HG03378 (cell line): ENCODE measurements around the gene GUCA1A.
"Not testable (repeated sequence)": the region's sequence is repeated elsewhere in the genome, so short reads cannot be mapped to it uniquely, and the experiment has no call there.

Experiments
- ATAC-seq: cut with Tn5 transposase; IDR thresholded peaks from one replicate; pipeline ENCODE4 v1.9.1; 2021; ENCODE audit warnings: mild to moderate bottlenecking, moderate library complexity; ENCODE audit not compliant: unreplicated experiment

GUCA1A gene

DNA sequence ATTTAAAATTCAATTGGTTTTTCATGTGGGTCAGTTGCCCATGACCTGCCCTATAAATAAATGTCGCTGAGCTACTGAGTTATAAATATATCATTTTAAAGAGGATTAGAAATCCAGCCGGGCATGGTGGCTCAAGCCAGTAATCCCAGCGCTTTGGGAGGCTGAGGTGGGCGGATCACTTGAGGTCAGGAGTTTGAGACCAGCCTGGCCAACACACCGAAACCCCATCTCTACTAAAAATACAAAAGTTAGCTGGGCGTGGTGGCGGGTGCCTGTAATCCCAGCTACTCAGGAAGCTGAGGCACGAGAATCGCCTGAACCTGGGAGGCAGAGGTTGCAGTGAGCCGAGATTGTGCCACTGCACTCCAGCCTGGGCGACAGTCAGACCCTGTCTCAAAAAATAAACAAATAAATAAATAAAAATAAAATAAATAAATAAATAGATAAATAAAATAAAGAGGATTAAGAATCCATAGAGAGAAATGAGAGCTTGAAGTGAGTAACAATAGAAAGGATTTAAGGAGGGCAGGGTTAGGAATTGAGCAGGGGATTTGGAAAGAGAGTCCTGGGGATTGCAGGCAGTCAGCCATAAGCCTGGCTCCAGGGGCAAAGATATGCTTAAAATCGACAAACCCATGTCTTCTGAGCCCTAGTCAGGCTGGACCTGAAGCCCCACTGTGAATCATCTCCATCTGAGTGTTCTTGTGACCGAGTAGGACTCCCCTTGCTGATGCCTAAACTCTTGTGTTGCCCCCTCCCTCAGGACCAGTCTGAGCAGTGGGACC lies 29.2 kb downstream of the GUCA1A start:
- not testable (repeated sequence) for ATAC-seq

GRCh38 chr6:42203183-42203582 lies 30.0 kb downstream of the GUCA1A start:
- ATAC-seq = no peak

DNA sequence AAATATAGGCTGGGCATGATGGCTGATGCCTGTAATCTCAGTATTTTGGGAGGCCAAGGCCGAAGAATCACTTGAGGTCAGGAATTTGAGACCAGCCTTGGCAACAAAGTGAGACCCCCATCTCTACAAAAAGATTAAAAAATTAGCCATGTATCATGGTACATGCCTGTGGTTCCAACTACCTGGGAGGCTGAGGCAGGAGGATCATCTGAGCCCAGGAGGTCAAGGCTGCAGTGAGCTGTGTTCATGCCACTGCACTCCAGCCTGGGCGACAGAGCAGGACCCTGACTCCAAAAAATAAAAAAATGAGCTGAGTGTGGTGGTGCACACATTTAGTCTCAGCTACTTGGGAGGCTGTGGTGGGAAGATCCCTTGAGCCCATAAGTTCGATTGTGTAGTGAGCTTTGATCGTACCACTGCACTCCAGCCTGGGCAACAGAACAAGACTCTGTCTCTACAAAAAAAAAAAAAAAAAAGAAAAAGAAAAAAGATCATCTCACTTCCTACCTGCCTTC lies 31.7 kb downstream of the GUCA1A start:
- ATAC-seq = no peak

DNA sequence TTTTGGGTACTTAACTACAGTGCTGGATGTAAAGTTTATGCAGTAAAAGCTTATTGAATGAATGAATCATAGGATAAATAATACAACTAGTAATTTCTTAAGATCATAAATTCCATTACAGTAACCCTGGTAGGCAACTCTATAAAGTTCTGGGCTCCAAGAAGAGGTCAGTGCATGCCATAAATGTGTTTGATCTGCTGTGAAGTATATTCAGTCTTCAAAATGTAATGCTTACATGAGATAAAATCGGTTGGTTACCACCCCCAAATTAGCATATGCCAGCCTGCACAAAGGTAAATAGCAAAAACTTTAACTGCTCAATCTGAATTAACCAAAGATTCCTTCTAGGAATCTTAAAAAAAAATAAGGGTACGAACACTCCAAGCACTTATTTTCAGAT lies 34.4 kb downstream of the GUCA1A start:
- ATAC-seq = not testable (repeated sequence)

DNA sequence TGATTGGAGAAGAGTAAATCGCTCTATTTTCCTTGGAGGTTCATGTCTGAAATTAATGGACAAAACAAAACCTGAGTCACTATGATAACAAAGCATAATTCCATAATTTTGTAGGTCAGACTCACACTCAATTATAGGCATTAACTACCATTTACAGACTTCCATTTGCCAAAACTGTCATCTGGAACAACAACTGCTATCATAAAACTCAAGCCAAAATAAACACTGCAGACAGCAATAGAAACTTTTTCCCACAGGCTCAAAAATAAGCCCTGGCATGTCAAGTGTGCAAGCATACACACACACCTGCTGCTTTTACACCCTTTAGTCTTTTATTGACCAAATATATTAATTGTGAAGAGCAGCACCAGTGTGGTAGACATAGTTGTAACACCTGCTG lies 37.4 kb downstream of the GUCA1A start:
- ATAC-seq = no peak

DNA sequence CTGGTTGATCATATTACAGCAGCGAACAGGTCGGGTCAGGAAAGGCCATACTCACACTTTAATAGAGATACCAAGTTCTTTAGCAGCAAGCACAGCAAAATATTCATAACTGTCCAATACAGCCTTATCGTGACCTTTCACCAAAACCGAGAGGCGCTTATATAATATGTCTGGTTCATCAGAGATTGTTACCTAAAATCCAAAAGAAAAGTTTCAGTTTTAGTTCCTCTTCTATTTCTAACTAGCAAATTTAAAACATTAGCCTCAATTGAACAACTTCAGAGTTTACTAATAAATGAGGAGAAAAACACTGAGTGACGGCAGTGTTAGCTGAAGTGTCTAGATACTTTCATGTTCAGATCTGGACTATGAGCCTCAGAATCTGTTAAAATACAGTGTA lies 38.6 kb downstream of the GUCA1A start:
- ATAC-seq = no peak

- ATAC-seq = no peak
These were observed 39.3 kb downstream of the GUCA1A start for GRCh38 chr6:42212442-42212841.

GRCh38 chr6:42216495-42216894 lies 43.3 kb downstream of the GUCA1A start:
- not testable (repeated sequence) for ATAC-seq

- ATAC-seq = no peak
These were observed 44.0 kb downstream of the GUCA1A start for GRCh38 chr6:42217157-42217518.

GRCh38 chr6:42217519-42218367 lies 44.6 kb downstream of the GUCA1A start, which contains the start of gene MRPS10:
MRPS10 (minus strand) TSS chr6:42217861; CDS start chr6:42217849, 12 bp downstream.
- ATAC-seq = peak; percentile 82

- ATAC-seq = no peak
These were observed 47.6 kb downstream of the GUCA1A start for GRCh38 chr6:42220807-42221206.

- no peak for ATAC-seq
These were observed 48.4 kb downstream of the GUCA1A start for GRCh38 chr6:42221546-42221945.

DNA sequence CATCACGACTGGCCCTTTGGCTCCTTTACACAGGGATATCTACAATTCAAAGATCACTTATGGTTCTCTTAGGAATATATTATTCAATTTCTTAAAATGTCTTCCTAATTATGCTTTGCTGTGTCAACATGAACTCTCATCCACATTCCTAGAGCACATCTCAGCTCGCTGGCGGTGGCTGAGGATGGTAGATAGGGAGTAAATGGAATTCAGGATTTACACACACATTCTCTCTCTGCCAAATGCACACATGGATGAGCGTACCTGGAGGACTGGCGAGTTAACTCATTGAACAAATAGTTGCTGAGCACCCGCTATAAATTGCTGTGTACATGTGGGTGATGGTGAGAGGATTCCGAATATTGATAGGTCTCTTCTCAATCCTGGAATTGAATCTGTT lies 49.3 kb downstream of the GUCA1A start:
- ATAC-seq = no peak

DNA sequence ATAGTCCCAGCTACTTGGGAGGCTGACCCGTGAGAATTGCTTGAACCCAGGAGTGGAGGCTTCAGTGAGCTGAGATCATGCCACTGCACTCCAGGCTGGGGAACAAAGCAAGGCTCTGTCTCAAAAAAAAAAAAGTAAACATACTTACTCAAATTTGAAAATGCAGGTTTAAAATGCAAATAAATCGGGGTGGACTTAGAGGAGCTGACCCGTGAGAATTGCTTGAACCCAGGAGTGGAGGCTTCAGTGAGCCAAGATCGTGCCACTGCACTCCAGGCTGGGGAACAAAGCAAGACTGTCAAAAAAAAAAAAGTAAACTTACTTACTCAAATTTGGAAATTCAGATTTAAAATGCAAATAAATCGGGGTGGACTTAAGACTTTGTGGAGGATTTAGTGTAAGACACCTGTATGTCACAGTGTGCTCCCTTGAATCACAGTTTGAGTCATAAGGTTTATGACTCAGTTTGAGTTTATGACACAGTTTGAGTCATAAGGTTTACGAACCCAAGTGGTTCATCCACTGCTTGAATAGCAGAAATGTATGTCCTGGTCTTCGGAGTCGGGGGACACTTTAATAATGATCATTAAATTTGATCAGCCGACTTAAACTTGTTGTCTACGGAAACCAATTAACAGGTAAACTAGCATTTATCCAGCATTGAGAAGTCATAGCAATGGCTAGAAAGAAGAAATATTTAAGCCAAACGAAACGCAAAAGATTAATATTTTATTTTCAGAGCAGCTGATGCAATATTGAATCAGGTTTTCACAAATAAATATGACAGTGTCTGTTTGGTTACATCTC lies 51.3 kb downstream of the GUCA1A start:
- peak; percentile 92 for ATAC-seq

DNA sequence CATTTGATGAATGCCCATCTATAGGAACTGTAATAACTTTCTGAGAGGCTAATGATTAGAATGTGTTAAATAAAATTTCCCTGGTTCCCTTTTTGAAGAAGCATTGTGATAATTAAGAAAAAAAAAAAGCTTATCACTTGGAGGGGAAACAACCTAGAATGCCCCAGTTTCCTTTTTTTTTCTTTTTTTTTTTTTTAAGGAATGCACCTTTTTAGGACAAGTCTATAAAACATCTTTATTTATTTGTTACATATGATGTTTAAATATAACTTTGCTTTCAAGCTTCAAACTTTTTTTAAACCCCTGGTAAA lies 51.8 kb downstream of the GUCA1A start:
- ATAC-seq = no peak

GRCh38 chr6:42225419-42225818 lies 52.3 kb downstream of the GUCA1A start:
- ATAC-seq = no peak

GRCh38 chr6:42226161-42226611 lies 53.0 kb downstream of the GUCA1A start:
- no peak for ATAC-seq

- ATAC-seq = no peak
These were observed 53.5 kb downstream of the GUCA1A start for GRCh38 chr6:42226645-42227143.

DNA sequence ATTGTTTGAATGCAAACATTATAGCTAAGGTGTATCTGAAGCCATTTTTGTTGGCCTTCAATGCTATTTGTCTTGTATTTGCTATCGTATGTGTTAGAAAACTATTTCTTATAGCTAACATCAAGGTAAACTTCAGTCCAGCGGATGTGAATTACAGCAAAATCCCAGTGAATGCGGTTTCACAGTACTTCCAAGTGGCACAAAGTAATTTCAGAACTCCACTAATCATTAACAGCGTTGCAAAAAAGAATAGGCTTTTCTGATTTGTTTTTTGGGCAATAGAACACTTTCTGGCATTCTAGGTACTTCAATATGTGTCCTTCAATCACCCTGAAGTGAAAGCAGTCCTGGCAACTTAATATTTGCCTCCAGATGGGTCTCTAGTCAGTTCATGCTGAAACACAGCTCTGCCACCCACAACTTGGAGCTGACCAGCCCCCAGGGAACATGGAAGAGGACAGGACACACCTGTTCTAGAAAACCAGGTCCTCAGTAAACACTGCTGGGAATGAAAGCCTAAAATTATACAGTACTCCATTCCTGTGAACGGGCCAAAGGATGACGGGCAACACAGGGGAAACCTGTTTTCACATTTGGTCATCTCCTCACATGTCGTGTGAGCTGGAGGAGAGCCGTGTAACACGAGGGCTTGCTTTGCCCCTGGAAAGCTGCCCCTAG lies 54.1 kb downstream of the GUCA1A start:
- ATAC-seq = no peak

- ATAC-seq = no peak
These were observed 55.1 kb downstream of the GUCA1A start for GRCh38 chr6:42228305-42228704.
